Glutamatergic neuron (in vitro differentiated cells): ENCODE measurements around the gene HS3ST2. TPM values are rescaled to one million over a fixed set of nuclear protein-coding genes. Genes with fewer than 3 reads are reported as not detected.

Experiments used
- DNase-seq: peaks from one replicate; pipeline ENCODE4 v3.0.0; 2022
- H3K27ac Mint-ChIP-seq: one replicate; pipeline ENCODE4 v1.8.0; 2020; ENCODE audit warnings: mild to moderate bottlenecking, mixed read lengths, inconsistent platforms; ENCODE audit not compliant: unreplicated experiment
- H3K27me3 Mint-ChIP-seq: one replicate; pipeline ENCODE4 v1.8.0; 2020; ENCODE audit warnings: mild to moderate bottlenecking, moderate library complexity, mixed read lengths, inconsistent platforms; ENCODE audit not compliant: unreplicated experiment
- H3K36me3 Mint-ChIP-seq: one replicate; pipeline ENCODE4 v1.8.0; 2020; ENCODE audit warnings: mild to moderate bottlenecking, mixed read lengths, inconsistent platforms; ENCODE audit not compliant: unreplicated experiment
- H3K4me1 Mint-ChIP-seq: one replicate; pipeline ENCODE4 v1.8.0; 2020; ENCODE audit warnings: mild to moderate bottlenecking, low read depth, mixed read lengths, inconsistent platforms; ENCODE audit not compliant: unreplicated experiment
- H3K4me3 Mint-ChIP-seq: one replicate; pipeline ENCODE4 v1.8.0; 2020; ENCODE audit warnings: mild to moderate bottlenecking, mixed read lengths, inconsistent platforms; ENCODE audit not compliant: unreplicated experiment
- H3K9me3 Mint-ChIP-seq: one replicate; pipeline ENCODE4 v1.8.0; 2020; ENCODE audit warnings: mild to moderate bottlenecking, moderate library complexity, mixed read lengths, inconsistent platforms; ENCODE audit not compliant: unreplicated experiment
- total RNA-seq: library from RNA; stranded (reverse); fragmentation: NEBNext Ultra II Directional; extraction: Animal tissue kit (Norgen Biotek cat#: 25700); gene quantifications from one replicate; pipeline ENCODE4 v1.2.1, GENCODE V29; 2021; ENCODE audit not compliant: unreplicated experiment
- TF ChIP-seq, protein P1 (sequence below): fragments of 200-600 bp; sonication (generic); IDR thresholded peaks from one replicate; pipeline ENCODE4 v1.5.0; 2021; ENCODE audit not compliant: partially characterized antibody, unreplicated experiment

Gene HS3ST2
- total RNA-seq, 1 donor from 2014 or later = 32.5 TPM

DNA sequence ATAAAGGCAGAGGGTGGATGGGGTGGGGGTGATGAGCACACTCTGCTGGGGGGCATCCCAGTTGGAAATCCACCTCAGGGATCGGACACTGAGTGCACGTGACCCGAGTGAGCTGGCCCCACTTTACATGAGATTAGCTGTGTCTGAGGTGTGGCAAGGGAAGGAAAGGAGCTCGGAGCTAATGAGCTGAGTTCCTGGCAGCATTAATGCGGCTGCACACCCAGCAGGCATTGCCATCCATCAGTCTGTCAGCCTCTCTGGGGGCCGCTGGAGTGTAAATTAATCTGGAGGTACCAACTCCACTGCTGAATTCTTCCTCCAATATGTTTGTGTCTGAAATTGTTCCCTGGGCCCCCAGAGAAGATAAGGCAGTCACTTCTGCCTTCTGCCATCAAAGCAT is 65.5 kb downstream of the HS3ST2 start:
- H3K4me3 Mint-ChIP-seq = no peak overlapping the region
- no peak for DNase-seq
- H3K27me3 Mint-ChIP-seq = peaks cover 8% of the 10 kb centered on the region
- H3K4me1 Mint-ChIP-seq = peaks cover 2% of the 10 kb centered on the region
- no peaks in the 10 kb centered on the region for H3K36me3 Mint-ChIP-seq
- H3K27ac Mint-ChIP-seq = no peak overlapping the region
- H3K9me3 Mint-ChIP-seq = peaks cover 8% of the 10 kb centered on the region
- TF ChIP-seq, protein P1, sequence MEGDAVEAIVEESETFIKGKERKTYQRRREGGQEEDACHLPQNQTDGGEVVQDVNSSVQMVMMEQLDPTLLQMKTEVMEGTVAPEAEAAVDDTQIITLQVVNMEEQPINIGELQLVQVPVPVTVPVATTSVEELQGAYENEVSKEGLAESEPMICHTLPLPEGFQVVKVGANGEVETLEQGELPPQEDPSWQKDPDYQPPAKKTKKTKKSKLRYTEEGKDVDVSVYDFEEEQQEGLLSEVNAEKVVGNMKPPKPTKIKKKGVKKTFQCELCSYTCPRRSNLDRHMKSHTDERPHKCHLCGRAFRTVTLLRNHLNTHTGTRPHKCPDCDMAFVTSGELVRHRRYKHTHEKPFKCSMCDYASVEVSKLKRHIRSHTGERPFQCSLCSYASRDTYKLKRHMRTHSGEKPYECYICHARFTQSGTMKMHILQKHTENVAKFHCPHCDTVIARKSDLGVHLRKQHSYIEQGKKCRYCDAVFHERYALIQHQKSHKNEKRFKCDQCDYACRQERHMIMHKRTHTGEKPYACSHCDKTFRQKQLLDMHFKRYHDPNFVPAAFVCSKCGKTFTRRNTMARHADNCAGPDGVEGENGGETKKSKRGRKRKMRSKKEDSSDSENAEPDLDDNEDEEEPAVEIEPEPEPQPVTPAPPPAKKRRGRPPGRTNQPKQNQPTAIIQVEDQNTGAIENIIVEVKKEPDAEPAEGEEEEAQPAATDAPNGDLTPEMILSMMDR = no peak

DNA sequence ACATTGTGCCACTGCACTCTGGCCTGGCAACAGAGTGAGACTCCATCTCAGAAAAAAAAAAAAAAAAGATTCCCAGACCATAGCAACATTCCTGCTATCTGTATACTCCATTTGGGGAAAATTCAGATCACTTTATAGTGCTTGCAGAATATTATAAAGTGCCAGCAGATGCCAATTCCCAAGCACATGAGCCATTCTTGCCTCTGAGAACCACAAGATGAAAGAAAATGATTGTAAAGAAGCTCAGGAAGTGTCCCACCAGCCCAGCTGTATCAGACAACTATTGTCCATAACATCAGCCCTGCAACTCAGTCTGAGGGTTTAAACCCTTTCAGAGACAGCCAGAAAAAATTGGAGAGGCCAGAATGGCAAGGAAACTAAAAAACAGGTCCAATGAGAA is 69.0 kb downstream of the HS3ST2 start:
- Mint-ChIP-seq H3K27me3 (peaks cover 11% of the 10 kb centered on the region), H3K4me3 (no peak overlapping the region), H3K27ac (no peak overlapping the region), H3K36me3 (no peaks in the 10 kb centered on the region), H3K4me1 (peaks cover 9% of the 10 kb centered on the region), H3K9me3 (peaks cover 6% of the 10 kb centered on the region)
- TF ChIP-seq, protein P1 = no peak
- DNase-seq = no peak

DNA sequence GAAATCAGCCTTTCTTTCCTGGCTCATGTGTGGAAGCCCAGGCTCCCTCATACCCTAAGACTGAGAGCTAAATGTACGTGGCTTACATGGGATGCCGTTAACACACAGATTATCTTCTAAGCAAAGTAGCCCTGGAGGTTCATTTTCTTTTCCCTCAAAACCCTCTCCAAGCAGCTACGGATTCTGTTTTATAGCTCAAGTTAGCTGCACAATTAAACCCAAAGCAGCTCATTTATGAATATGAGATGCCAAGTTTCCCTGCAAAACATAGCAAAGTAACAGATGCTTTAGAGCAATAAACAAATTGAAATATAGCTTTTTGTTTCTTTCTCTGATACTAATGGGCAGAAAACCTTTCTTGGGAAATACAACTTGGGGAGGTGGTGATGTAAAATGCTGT is 72.0 kb downstream of the HS3ST2 start:
- no peak overlapping the region for H3K4me3 Mint-ChIP-seq
- TF ChIP-seq, protein P1 = no peak
- H3K9me3 Mint-ChIP-seq = no peaks in the 10 kb centered on the region
- peaks cover 9% of the 10 kb centered on the region for H3K4me1 Mint-ChIP-seq
- peaks cover 3% of the 10 kb centered on the region for H3K27me3 Mint-ChIP-seq
- no peak for DNase-seq
- H3K36me3 Mint-ChIP-seq = no peaks in the 10 kb centered on the region
- no peak overlapping the region for H3K27ac Mint-ChIP-seq

DNA sequence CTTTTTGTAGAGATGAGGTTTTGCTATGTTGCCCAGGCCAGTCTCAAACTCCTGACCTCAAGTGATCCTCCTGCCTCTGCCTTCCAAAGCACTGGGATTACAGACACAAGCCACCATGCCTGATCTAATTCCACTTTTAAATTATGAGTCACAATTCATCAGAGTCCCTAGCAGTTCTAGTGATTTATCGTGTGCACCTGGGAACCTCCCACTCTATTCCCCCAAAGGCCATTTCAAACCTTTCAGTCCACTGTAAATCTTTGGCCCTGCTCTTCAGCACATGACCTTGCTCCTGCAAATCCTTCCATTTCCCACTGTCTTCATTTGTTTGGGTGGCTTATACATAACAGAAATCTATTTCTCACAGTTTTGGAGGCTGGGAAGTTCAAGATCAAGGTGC is 73.0 kb downstream of the HS3ST2 start:
- Mint-ChIP-seq H3K27me3 (peaks cover 3% of the 10 kb centered on the region), H3K4me1 (peaks cover 9% of the 10 kb centered on the region), H3K4me3 (no peak overlapping the region), H3K27ac (no peak overlapping the region), H3K36me3 (no peaks in the 10 kb centered on the region), H3K9me3 (no peaks in the 10 kb centered on the region)
- TF ChIP-seq, protein P1 = no peak
- no peak for DNase-seq

DNA sequence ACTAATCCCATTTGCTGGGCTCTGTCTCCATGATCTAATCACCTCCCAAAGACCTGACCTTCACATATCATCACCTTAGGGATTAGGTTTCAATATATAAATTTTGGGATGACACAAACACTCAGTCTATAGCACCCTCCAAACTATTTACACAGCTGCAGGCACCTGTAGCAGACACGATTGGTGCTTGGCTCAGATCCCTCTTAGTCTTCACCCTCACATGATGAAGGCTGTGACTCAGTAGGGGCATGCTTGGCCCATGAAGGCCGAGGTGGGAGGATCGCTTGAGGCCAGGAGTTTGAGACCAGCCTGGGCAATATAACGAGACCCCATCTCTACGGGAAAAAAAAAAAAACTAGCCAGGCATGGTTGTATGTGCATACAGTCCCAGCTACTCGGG is 73.5 kb downstream of the HS3ST2 start:
- Mint-ChIP-seq H3K4me1 (peaks cover 9% of the 10 kb centered on the region), H3K27ac (no peak overlapping the region), H3K9me3 (no peaks in the 10 kb centered on the region), H3K4me3 (no peak overlapping the region), H3K27me3 (peaks cover 3% of the 10 kb centered on the region), H3K36me3 (no peaks in the 10 kb centered on the region)
- DNase-seq = no peak
- TF ChIP-seq, protein P1 = no peak
